HEK293 (cell line): ENCODE measurements around the gene TRAK1.

Experiments used
- OVOL3 ChIP-seq: fragments of 450-650 bp; formaldehyde crosslinking; IDR thresholded peaks from 2 replicates; pipeline ENCODE4 v1.5.1; 2016; ENCODE audit warnings: missing biosample characterization, missing genetic modification characterization
- RBAK ChIP-seq: fragments of 450-650 bp; formaldehyde crosslinking; IDR thresholded peaks from 2 replicates; pipeline ENCODE4 v1.5.1; 2016; ENCODE audit warnings: missing biosample characterization, missing genetic modification characterization
- REPIN1 ChIP-seq: fragments of 450-650 bp; formaldehyde crosslinking; IDR thresholded peaks from 2 replicates; pipeline ENCODE4 v1.5.1; 2017; ENCODE audit warnings: missing biosample characterization, missing genetic modification characterization, low read depth
- TRIM28 ChIP-seq: IDR thresholded peaks from 2 replicates; pipeline ENCODE4 v1.6.1; 2011; ENCODE audit warnings: low read length, control low read depth, borderline replicate concordance
- YY1 ChIP-seq: fragments of 450-650 bp; formaldehyde crosslinking; IDR thresholded peaks from 2 replicates; pipeline ENCODE4 v1.5.1; 2018; ENCODE audit warnings: missing biosample characterization, missing genetic modification characterization
- ZFP41 ChIP-seq: fragments of 450-650 bp; formaldehyde crosslinking; IDR thresholded peaks from 2 replicates; pipeline ENCODE4 v1.5.1; 2016; ENCODE audit warnings: missing biosample characterization, missing genetic modification characterization, borderline replicate concordance
- ZNF221 ChIP-seq: fragments of 450-650 bp; formaldehyde crosslinking; IDR thresholded peaks from 2 replicates; pipeline ENCODE4 v1.5.1; 2017; ENCODE audit warnings: missing biosample characterization, missing genetic modification characterization, borderline replicate concordance
- ZNF302 ChIP-seq: fragments of 450-650 bp; formaldehyde crosslinking; IDR thresholded peaks from 2 replicates; pipeline ENCODE4 v1.5.1; 2016; ENCODE audit warnings: missing biosample characterization, missing genetic modification characterization, low read depth
- TF ChIP-seq, protein P1 (sequence below): fragments of 450-650 bp; formaldehyde crosslinking; IDR thresholded peaks from 2 replicates; pipeline ENCODE4 v1.5.1; 2016; ENCODE audit warnings: missing biosample characterization, missing genetic modification characterization
- TF ChIP-seq, protein P2 (sequence below): fragments of 450-650 bp; IDR thresholded peaks from 2 replicates; pipeline ENCODE4 v1.5.1; 2018; ENCODE audit warnings: missing biosample characterization, mild to moderate bottlenecking, missing genetic modification characterization

DNA sequence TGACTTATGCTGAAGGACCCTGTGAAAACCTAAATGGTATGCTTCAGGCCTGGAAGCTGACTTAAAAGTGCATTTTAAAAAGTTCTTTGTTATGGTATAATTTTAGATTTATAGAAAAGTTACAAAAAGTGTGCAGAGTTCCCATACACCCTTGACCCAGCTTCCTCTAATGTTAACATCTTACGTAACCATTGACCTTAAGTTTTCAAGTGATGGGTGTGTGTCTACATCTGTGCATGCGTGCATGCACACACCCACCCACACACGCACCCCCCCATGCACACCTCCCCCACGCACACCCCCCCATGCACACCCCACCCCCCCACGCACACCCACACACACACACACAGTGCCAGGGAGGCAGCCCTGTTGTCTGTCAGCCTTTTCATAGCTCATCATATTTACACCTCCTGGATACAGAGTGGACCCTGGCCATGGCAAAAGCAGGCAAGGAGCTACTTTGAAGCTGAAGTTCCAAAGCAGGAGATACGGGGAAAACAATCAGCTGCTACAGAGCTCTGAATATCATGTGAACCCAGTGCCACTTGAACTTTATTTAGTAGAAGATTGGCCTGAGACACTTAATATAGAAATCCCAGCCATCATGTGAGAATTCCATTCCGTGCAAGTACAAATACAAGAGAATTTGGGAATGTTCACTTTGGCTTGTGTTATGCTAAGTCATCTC is 30.0 kb upstream of the TRAK1 start:
- TF ChIP-seq YY1 (no peak), REPIN1 (no peak), ZNF221 (tag by site-specific recombination) (no peak), TRIM28 (no peak), ZNF302 (no peak), OVOL3 (no peak), ZFP41 (tag by site-specific recombination) (no peak), RBAK (no peak)
- TF ChIP-seq, protein P1, sequence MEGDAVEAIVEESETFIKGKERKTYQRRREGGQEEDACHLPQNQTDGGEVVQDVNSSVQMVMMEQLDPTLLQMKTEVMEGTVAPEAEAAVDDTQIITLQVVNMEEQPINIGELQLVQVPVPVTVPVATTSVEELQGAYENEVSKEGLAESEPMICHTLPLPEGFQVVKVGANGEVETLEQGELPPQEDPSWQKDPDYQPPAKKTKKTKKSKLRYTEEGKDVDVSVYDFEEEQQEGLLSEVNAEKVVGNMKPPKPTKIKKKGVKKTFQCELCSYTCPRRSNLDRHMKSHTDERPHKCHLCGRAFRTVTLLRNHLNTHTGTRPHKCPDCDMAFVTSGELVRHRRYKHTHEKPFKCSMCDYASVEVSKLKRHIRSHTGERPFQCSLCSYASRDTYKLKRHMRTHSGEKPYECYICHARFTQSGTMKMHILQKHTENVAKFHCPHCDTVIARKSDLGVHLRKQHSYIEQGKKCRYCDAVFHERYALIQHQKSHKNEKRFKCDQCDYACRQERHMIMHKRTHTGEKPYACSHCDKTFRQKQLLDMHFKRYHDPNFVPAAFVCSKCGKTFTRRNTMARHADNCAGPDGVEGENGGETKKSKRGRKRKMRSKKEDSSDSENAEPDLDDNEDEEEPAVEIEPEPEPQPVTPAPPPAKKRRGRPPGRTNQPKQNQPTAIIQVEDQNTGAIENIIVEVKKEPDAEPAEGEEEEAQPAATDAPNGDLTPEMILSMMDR (tag by site-specific recombination): no peak
- TF ChIP-seq, protein P2, sequence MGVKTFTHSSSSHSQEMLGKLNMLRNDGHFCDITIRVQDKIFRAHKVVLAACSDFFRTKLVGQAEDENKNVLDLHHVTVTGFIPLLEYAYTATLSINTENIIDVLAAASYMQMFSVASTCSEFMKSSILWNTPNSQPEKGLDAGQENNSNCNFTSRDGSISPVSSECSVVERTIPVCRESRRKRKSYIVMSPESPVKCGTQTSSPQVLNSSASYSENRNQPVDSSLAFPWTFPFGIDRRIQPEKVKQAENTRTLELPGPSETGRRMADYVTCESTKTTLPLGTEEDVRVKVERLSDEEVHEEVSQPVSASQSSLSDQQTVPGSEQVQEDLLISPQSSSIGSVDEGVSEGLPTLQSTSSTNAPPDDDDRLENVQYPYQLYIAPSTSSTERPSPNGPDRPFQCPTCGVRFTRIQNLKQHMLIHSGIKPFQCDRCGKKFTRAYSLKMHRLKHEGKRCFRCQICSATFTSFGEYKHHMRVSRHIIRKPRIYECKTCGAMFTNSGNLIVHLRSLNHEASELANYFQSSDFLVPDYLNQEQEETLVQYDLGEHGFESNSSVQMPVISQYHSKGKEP (tag by site-specific recombination): no peak
